ENCODE results near the gene MROH7. TPM values are rescaled to one million over a fixed set of nuclear protein-coding genes. Genes with fewer than 3 reads are reported as not detected.

Gene MROH7
- total RNA-seq, 1 experiment from 2014 or later, result 0.13 TPM

DNA sequence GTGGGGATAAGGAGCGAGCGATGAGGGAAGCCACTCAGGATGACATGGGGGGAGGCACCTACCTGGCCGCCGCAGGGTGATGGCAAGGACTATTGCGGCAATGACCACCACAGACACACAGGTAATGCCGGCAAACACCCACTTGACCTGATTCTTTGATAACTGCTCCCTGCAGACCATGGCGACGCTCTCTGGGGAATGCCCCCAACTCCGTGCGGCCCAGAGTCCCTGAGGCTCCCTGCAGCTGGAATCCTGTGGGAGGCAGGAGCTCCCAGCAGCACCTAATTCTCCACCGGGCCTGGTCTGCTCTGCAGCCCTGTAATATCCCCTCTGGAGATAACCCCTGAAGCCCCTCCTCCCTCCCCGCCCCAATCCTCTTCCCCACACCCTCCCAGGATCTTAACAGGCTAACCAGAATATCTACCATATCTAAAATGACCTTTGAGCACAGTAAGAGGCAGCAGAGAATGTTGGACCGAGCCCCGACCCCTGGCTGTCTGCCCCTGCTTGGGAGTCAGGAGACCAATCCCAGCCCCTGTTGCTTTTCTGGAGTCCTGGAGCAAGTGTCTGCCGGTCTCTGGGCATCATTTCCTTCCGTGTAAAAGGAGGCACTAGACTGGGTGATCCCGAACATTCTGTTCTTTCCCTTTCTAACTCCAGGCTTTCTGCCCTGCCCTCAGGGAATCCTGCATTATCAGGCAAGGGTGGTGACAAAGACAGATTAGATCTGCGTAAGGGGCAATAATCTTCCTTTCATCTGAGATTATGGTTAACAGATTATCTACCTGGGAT lies 18.2 kb upstream of the MROH7 start, which contains the start of gene FAM151A:
FAM151A (minus strand) TSS at position 310 of the 792 bp plus-strand sequence; CDS start at position 180, 130 bp downstream.
- no peaks in the 10 kb centered on the region for H3K4me1 Mint-ChIP-seq
- H3K27me3 Mint-ChIP-seq (ENCODE audit: low read depth), result no peaks in the 10 kb centered on the region
- no peak within 1 kb of the TSS for H3K4me3 Mint-ChIP-seq
- DNase-seq (ENCODE audit: low spot score), result no peak
- no peaks in the 10 kb centered on the region for H3K9me3 Mint-ChIP-seq
- ATAC-seq, result no peak; the same call in 1 of the 2 replicates
- TF ChIP-seq GABPB1 (CRISPR knock-in tag; IDR thresholded peaks at IDR 0.05) (no peak), OVOL2 (CRISPR knock-in tag; IDR thresholded peaks at IDR 0.05; ENCODE audit: borderline replicate concordance) (no peak)
- TF ChIP-seq, protein P1, sequence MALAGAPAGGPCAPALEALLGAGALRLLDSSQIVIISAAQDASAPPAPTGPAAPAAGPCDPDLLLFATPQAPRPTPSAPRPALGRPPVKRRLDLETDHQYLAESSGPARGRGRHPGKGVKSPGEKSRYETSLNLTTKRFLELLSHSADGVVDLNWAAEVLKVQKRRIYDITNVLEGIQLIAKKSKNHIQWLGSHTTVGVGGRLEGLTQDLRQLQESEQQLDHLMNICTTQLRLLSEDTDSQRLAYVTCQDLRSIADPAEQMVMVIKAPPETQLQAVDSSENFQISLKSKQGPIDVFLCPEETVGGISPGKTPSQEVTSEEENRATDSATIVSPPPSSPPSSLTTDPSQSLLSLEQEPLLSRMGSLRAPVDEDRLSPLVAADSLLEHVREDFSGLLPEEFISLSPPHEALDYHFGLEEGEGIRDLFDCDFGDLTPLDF (CRISPR knock-in tag; IDR thresholded peaks at IDR 0.05), result no peak
- TF ChIP-seq, protein P2, sequence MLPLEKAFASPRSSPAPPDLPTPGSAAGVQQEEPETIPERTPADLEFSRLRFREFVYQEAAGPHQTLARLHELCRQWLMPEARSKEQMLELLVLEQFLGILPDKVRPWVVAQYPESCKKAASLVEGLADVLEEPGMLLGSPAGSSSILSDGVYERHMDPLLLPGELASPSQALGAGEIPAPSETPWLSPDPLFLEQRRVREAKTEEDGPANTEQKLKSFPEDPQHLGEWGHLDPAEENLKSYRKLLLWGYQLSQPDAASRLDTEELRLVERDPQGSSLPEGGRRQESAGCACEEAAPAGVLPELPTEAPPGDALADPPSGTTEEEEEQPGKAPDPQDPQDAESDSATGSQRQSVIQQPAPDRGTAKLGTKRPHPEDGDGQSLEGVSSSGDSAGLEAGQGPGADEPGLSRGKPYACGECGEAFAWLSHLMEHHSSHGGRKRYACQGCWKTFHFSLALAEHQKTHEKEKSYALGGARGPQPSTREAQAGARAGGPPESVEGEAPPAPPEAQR (CRISPR knock-in tag; IDR thresholded peaks at IDR 0.05), result no peak
- no peaks in the 10 kb centered on the region for H3K36me3 Mint-ChIP-seq
- POLR2A ChIA-PET, result interaction anchor here (0.7 kb wide), 1 partner anchor 76 kb away, joined by 3 read pairs; the partner anchor contains the start of gene ACOT11
- no peak within 1 kb of the TSS for H3K27ac Mint-ChIP-seq
- CTCF ChIA-PET, result no interaction called here

DNA sequence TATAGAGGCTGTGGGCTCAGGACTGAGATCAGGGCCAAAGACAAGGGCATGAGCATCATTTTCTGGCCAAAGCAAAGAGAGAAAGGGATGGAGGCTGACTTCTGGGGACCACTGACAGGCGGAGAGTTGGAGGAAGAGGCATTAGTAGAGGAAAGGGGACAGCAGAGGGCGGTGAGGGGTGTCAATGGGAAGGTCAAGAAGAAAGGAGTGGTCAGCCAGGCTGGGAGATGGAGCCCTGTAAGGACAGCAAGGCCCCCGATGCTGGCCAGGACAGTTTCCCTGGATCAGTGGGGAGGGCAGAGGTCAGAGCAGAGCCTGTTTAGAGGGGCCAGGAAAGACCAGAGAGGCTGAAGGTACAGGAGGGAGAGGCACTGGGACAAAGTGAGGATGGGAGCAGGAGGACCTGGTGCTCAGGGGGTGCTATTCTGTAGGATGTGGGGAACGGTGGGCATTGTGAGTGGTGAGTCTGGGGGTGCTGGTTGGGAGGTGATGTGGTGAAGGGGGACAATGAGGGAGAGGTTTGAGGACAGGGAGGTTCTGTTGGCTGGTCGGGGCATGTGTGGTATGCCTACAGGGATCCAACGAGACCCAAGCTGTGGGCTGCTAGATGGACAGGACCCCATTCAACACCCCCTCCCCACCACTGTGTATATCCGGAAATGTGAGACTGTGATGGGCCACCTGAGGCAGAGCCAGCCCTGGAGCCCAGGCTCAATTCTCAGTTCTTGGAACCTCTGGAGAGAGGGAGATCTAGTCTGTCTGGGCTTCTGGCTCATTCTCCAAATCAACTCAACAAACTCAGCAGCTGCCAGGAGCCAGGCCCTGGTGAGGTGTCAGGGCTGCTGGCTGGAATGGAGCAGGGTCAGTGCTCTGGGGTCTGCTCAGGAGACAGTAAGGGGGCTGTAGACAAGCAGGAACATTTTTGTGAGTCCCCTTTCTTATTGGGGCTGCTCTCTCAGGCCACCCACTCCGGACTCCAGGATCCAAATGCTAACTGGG lies 16.8 kb upstream of the MROH7 start:
- no peak for ATAC-seq
- Mint-ChIP-seq H3K27me3 (ENCODE audit: low read depth) (no peaks in the 10 kb centered on the region), H3K4me3 (no peak overlapping the region), H3K27ac (no peak overlapping the region), H3K9me3 (no peaks in the 10 kb centered on the region), H3K4me1 (no peaks in the 10 kb centered on the region), H3K36me3 (no peaks in the 10 kb centered on the region)
- no peak for DNase-seq (ENCODE audit: low spot score)
- TF ChIP-seq FOXP1 (CRISPR knock-in tag; IDR thresholded peaks at IDR 0.05; ENCODE audit: borderline replicate concordance), result no peak
- TF ChIP-seq, protein P3, sequence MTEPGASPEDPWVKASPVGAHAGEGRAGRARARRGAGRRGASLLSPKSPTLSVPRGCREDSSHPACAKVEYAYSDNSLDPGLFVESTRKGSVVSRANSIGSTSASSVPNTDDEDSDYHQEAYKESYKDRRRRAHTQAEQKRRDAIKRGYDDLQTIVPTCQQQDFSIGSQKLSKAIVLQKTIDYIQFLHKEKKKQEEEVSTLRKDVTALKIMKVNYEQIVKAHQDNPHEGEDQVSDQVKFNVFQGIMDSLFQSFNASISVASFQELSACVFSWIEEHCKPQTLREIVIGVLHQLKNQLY (CRISPR knock-in tag; IDR thresholded peaks at IDR 0.05), result no peak
- no peak for TF ChIP-seq NFATC4 (CRISPR knock-in tag; IDR thresholded peaks at IDR 0.05)
- TF ChIP-seq, protein P4, sequence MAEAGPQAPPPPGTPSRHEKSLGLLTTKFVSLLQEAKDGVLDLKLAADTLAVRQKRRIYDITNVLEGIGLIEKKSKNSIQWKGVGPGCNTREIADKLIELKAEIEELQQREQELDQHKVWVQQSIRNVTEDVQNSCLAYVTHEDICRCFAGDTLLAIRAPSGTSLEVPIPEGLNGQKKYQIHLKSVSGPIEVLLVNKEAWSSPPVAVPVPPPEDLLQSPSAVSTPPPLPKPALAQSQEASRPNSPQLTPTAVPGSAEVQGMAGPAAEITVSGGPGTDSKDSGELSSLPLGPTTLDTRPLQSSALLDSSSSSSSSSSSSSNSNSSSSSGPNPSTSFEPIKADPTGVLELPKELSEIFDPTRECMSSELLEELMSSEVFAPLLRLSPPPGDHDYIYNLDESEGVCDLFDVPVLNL (CRISPR knock-in tag; IDR thresholded peaks at IDR 0.05; ENCODE audit: borderline replicate concordance, low read depth), result no peak
- TF ChIP-seq ZNF138 (CRISPR knock-in tag; conservative IDR thresholded peaks at IDR 0.05), result no peak
- no peak for TF ChIP-seq PRRX2 (CRISPR knock-in tag; IDR thresholded peaks at IDR 0.05)
- TF ChIP-seq ZNF219 (CRISPR knock-in tag; IDR thresholded peaks at IDR 0.05; ENCODE audit: borderline replicate concordance), result no peak
- TF ChIP-seq NR2C2 (CRISPR knock-in tag; IDR thresholded peaks at IDR 0.05), result no peak
- no peak for TF ChIP-seq EMX1 (CRISPR knock-in tag; IDR thresholded peaks at IDR 0.05)
- no peak for TF ChIP-seq FOXJ3 (CRISPR knock-in tag; IDR thresholded peaks at IDR 0.05; ENCODE audit: borderline replicate concordance)
- no peak for TF ChIP-seq NFYB (CRISPR knock-in tag; conservative IDR thresholded peaks at IDR 0.05; ENCODE audit: low read depth)
- CTCF ChIA-PET, result no interaction called here
- POLR2A ChIA-PET, result no interaction called here

DNA sequence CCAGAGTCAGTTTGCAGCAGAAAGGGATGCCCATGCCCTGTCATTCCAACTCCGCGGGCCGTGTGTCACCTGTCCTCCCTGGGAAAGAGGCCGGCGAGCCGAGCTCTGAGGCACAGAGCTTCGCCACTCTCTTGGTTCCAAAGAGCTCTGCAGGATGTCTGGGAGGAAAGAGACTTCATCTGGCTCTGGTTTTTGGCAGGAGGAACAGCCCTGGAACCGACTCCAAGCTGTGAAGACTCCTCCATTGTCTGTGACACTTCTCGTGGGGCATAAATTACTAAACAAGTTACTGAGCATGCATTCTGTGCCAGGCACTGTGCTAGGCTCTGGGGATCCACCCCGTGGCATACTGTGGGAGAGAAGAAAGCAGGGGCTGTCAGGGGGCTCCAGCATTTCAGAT lies 14.4 kb upstream of the MROH7 start:
- Mint-ChIP-seq H3K4me1 (no peaks in the 10 kb centered on the region), H3K27ac (no peak overlapping the region), H3K36me3 (peaks cover 7% of the 10 kb centered on the region), H3K27me3 (ENCODE audit: low read depth) (peaks cover 2% of the 10 kb centered on the region; the same call in 1 of the 2 replicates), H3K4me3 (no peak overlapping the region), H3K9me3 (peaks cover 13% of the 10 kb centered on the region)
- ChIA-PET CTCF (no interaction called here), POLR2A (no interaction called here)
- no peak for DNase-seq (ENCODE audit: low spot score)
- no peak for ATAC-seq
- TF ChIP-seq RELA (CRISPR knock-in tag; IDR thresholded peaks at IDR 0.05; ENCODE audit: borderline replicate concordance), result no peak
- TF ChIP-seq, protein P5, sequence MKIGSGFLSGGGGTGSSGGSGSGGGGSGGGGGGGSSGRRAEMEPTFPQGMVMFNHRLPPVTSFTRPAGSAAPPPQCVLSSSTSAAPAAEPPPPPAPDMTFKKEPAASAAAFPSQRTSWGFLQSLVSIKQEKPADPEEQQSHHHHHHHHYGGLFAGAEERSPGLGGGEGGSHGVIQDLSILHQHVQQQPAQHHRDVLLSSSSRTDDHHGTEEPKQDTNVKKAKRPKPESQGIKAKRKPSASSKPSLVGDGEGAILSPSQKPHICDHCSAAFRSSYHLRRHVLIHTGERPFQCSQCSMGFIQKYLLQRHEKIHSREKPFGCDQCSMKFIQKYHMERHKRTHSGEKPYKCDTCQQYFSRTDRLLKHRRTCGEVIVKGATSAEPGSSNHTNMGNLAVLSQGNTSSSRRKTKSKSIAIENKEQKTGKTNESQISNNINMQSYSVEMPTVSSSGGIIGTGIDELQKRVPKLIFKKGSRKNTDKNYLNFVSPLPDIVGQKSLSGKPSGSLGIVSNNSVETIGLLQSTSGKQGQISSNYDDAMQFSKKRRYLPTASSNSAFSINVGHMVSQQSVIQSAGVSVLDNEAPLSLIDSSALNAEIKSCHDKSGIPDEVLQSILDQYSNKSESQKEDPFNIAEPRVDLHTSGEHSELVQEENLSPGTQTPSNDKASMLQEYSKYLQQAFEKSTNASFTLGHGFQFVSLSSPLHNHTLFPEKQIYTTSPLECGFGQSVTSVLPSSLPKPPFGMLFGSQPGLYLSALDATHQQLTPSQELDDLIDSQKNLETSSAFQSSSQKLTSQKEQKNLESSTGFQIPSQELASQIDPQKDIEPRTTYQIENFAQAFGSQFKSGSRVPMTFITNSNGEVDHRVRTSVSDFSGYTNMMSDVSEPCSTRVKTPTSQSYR (CRISPR knock-in tag; IDR thresholded peaks at IDR 0.05), result no peak
- TF ChIP-seq SOX15 (CRISPR knock-in tag; IDR thresholded peaks at IDR 0.05), result no peak
- TF ChIP-seq CREM (CRISPR knock-in tag; IDR thresholded peaks at IDR 0.05), result no peak
- TF ChIP-seq TEAD4 (CRISPR knock-in tag; IDR thresholded peaks at IDR 0.05), result no peak
- TF ChIP-seq, protein P4 (CRISPR knock-in tag; IDR thresholded peaks at IDR 0.05; ENCODE audit: borderline replicate concordance, low read depth), result no peak
- TF ChIP-seq NR2C2 (CRISPR knock-in tag; IDR thresholded peaks at IDR 0.05), result no peak
- no peak for TF ChIP-seq ATF1 (CRISPR knock-in tag; IDR thresholded peaks at IDR 0.05)
- no peak for TF ChIP-seq ZNF121 (CRISPR knock-in tag; IDR thresholded peaks at IDR 0.05)

All from WTC11 (cell line).